H9 (cell line): ENCODE results near the gene VWC2L. TPM values are rescaled to one million over a fixed set of nuclear protein-coding genes. Genes with fewer than 3 reads are reported as not detected.

Source experiments
- DNase-seq: peaks from one replicate; pipeline ENCODE4 v3.0.0-alpha.2; 2017
- H2AFZ ChIP-seq: one replicate; pipeline ENCODE4 v1.6.1; 2013; ENCODE audit warnings: mild to moderate bottlenecking, low read length, control low read depth, moderate library complexity
- H2AK5ac ChIP-seq: 2 replicates; pipeline ENCODE4 v1.6.1; 2013; ENCODE audit warnings: low read length, control low read depth, mixed read lengths; ENCODE audit not compliant: insufficient read length
- H2BK120ac ChIP-seq: one replicate; pipeline ENCODE4 v1.6.1; 2013; ENCODE audit warnings: low read depth, mild to moderate bottlenecking, low read length, control low read depth, inconsistent platforms; ENCODE audit not compliant: poor library complexity, severe bottlenecking
- H2BK12ac ChIP-seq: 2 replicates; pipeline ENCODE4 v1.6.1; 2013; ENCODE audit warnings: low read length, control low read depth, mixed read lengths, low read depth; ENCODE audit not compliant: insufficient read length
- H2BK15ac ChIP-seq: 2 replicates; pipeline ENCODE4 v1.6.1; 2013; ENCODE audit warnings: low read depth, low read length, control low read depth
- H2BK20ac ChIP-seq: one replicate; pipeline ENCODE4 v1.6.1; 2013; ENCODE audit warnings: low read depth, mild to moderate bottlenecking, low read length, control low read depth, inconsistent platforms; ENCODE audit not compliant: poor library complexity, severe bottlenecking
- H2BK5ac ChIP-seq: 2 replicates; pipeline ENCODE4 v1.6.1; 2013; ENCODE audit warnings: low read length, control low read depth, mixed read lengths; ENCODE audit not compliant: insufficient read length
- H3K14ac ChIP-seq: 2 replicates; pipeline ENCODE4 v1.6.1; 2013; ENCODE audit warnings: low read length, control low read depth; ENCODE audit not compliant: insufficient read depth
- H3K18ac ChIP-seq: 2 replicates; pipeline ENCODE4 v1.6.1; 2013; ENCODE audit warnings: low read depth, mild to moderate bottlenecking, mixed read lengths, low read length, control low read depth; ENCODE audit not compliant: insufficient read length
- H3K23ac ChIP-seq: 2 replicates; pipeline ENCODE4 v1.6.1; 2013; ENCODE audit warnings: low read length, control low read depth, mixed read lengths, low read depth; ENCODE audit not compliant: insufficient read length
- H3K23me2 ChIP-seq: 2 replicates; pipeline ENCODE4 v1.6.1; 2013; ENCODE audit warnings: low read depth, mild to moderate bottlenecking, mixed read lengths, low read length, control low read depth; ENCODE audit not compliant: insufficient read length, poor library complexity, severe bottlenecking
- H3K27ac ChIP-seq: 2 replicates; pipeline ENCODE4 v1.5.1; 2013; ENCODE audit warnings: low read length, control low read depth, mixed read lengths, low read depth; ENCODE audit not compliant: insufficient read length
- H3K27me3 ChIP-seq: 2 replicates; pipeline ENCODE4 v1.6.1; 2013; ENCODE audit warnings: low read length, control low read depth, inconsistent platforms; ENCODE audit not compliant: insufficient read depth
- H3K4ac ChIP-seq: 2 replicates; pipeline ENCODE4 v1.6.1; 2013; ENCODE audit warnings: low read depth, mild to moderate bottlenecking, control low read depth, inconsistent platforms, low read length, moderate library complexity
- H3K4me1 ChIP-seq: 2 replicates; pipeline ENCODE4 v1.6.1; 2013; ENCODE audit warnings: low read length, control low read depth, inconsistent platforms; ENCODE audit not compliant: insufficient read depth
- H3K4me2 ChIP-seq: 2 replicates; pipeline ENCODE4 v1.6.1; 2013; ENCODE audit warnings: low read length, control low read depth, mixed read lengths; ENCODE audit not compliant: insufficient read length, insufficient read depth
- H3K56ac ChIP-seq: 2 replicates; pipeline ENCODE4 v1.6.1; 2013; ENCODE audit warnings: low read depth, mild to moderate bottlenecking, mixed read lengths, low read length, control low read depth; ENCODE audit not compliant: insufficient read length
- H3K79me1 ChIP-seq: 2 replicates; pipeline ENCODE4 v1.6.1; 2013; ENCODE audit warnings: low read depth, mild to moderate bottlenecking, moderate library complexity, low read length, control low read depth, inconsistent platforms; ENCODE audit not compliant: insufficient read depth, poor library complexity, severe bottlenecking
- H3K79me2 ChIP-seq: 2 replicates; pipeline ENCODE4 v1.6.1; 2013; ENCODE audit warnings: low read length, control low read depth, inconsistent platforms; ENCODE audit not compliant: insufficient read depth
- H3K9ac ChIP-seq: 2 replicates; pipeline ENCODE4 v1.6.1; 2013; ENCODE audit warnings: low read length, control low read depth, mixed read lengths; ENCODE audit not compliant: insufficient read length; ENCODE audit errors: extremely low read depth
- H3K9me3 ChIP-seq: one replicate; pipeline ENCODE4 v1.6.1; 2013; ENCODE audit warnings: low read depth, low read length, inconsistent platforms; ENCODE audit not compliant: control insufficient read depth
- H3T11ph ChIP-seq: one replicate; pipeline ENCODE4 v1.6.1; 2013; ENCODE audit warnings: mild to moderate bottlenecking, low read length, control low read depth, inconsistent platforms
- H4K20me1 ChIP-seq: one replicate; pipeline ENCODE4 v1.6.1; 2013; ENCODE audit not compliant: control insufficient read depth, insufficient read length, insufficient read depth
- H4K5ac ChIP-seq: 2 replicates; pipeline ENCODE4 v1.6.1; 2013; ENCODE audit warnings: low read depth, mild to moderate bottlenecking, mixed read lengths, low read length, control low read depth; ENCODE audit not compliant: insufficient read length
- H4K8ac ChIP-seq: replicated peaks from 2 replicates; pipeline ENCODE4 v1.6.1; 2013; ENCODE audit warnings: low read length, control low read depth, mixed read lengths, low read depth; ENCODE audit not compliant: insufficient read length
- H4K91ac ChIP-seq: 2 replicates; pipeline ENCODE4 v1.6.1; 2013; ENCODE audit warnings: low read depth, mild to moderate bottlenecking, moderate library complexity, mixed read lengths, low read length, control low read depth; ENCODE audit not compliant: insufficient read length
- H3K27ac Mint-ChIP-seq, 3 experiments: 2 replicates in 2 of 3; 3 replicates in 1 of 3; pipeline ENCODE4 v1.8.0; 2020 to 2021; ENCODE audit warnings: mixed read lengths in 3 of 3, mild to moderate bottlenecking in 1 of 3, moderate library complexity in 1 of 3
- H3K27me3 Mint-ChIP-seq: 2 replicates; pipeline ENCODE4 v1.8.0; 2021; ENCODE audit warnings: low read depth, mild to moderate bottlenecking, moderate library complexity, mixed read lengths
- H3K36me3 Mint-ChIP-seq, 3 experiments: 2 replicates in 2 of 3; 3 replicates in 1 of 3; pipeline ENCODE4 v1.8.0; 2020 to 2021; ENCODE audit warnings: low read depth in 3 of 3, mixed read lengths in 3 of 3; ENCODE audit not compliant: insufficient read depth in 1 of 3
- H3K4me1 Mint-ChIP-seq, 2 experiments: 2 replicates each; pipeline ENCODE4 v1.8.0; 2020; ENCODE audit warnings: mixed read lengths in 2 of 2
- H3K4me3 Mint-ChIP-seq, 2 experiments: 2 replicates in 1 of 2; 3 replicates in 1 of 2; pipeline ENCODE4 v1.8.0; 2020 to 2021; ENCODE audit warnings: mild to moderate bottlenecking in 2 of 2, mixed read lengths in 2 of 2, moderate library complexity in 1 of 2
- H3K9me3 Mint-ChIP-seq, 2 experiments: 2 replicates in 1 of 2; 3 replicates in 1 of 2; pipeline ENCODE4 v1.8.0; 2020; ENCODE audit warnings: mild to moderate bottlenecking in 2 of 2, mixed read lengths in 2 of 2, moderate library complexity in 1 of 2
- total RNA-seq: library from RNA; stranded (reverse); gene quantifications from 2 replicates; pipeline ENCODE4 v1.2.1, GENCODE V29; 2021
- TF ChIP-seq, protein P1 (sequence below): fragments of 200-600 bp; sonication (generic); conservative IDR thresholded peaks from 3 replicates; pipeline ENCODE4 v1.8.0; 2021; ENCODE audit warnings: antibody characterized with exemption, mild to moderate bottlenecking

VWC2L gene
- total RNA-seq, 1 experiment from 2014 or later = not detected

DNA sequence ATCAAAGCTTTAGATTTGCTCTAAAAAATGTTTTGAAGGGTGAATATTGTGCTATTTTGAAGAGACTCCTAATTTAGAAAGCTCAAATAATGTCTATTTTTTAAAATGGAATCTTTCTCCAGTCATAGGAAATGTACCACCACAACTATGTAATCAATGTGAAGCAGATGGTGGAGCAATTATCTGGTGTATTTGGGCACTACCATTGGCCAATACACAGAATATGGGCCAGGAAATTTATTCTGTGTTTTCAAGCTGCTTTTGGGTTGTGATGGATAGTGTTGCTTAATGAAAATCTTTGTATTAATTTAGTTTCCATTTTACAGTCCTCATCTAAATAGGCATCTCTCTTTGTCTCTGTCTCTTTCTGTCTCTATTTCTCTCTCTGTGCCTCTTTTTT lies 17.1 kb upstream of the VWC2L start:
- Histone ChIP-seq H3K9me3 (no peaks in the 10 kb centered on the region), H2AFZ (no peak overlapping the region), H2AK5ac (no peak overlapping the region), H2BK120ac (no peak overlapping the region), H4K91ac (no peak overlapping the region), H3K23ac (no peak overlapping the region), H3K23me2 (no peaks in the 10 kb centered on the region), H3K4me1 (no peaks in the 10 kb centered on the region), H3K27ac (no peak overlapping the region), H4K5ac (no peak overlapping the region), H3K56ac (no peak overlapping the region), H2BK12ac (no peak overlapping the region), H3K79me2 (no peaks in the 10 kb centered on the region), H2BK20ac (no peak overlapping the region), H3T11ph (no peak overlapping the region), H4K8ac (no peak overlapping the region), H3K9ac (no peak overlapping the region), H2BK15ac (no peak overlapping the region), H3K27me3 (no peaks in the 10 kb centered on the region), H3K79me1 (no peaks in the 10 kb centered on the region), H3K14ac (no peak overlapping the region), H4K20me1 (no peaks in the 10 kb centered on the region), H3K4me2 (no peak overlapping the region), H2BK5ac (no peak overlapping the region), H3K4ac (no peak overlapping the region), H3K18ac (no peak overlapping the region)
- no peak overlapping the region for H3K4me3 Mint-ChIP-seq
- no peaks in the 10 kb centered on the region for H3K4me1 Mint-ChIP-seq
- no peaks in the 10 kb centered on the region for H3K36me3 Mint-ChIP-seq
- H3K9me3 Mint-ChIP-seq = no peaks in the 10 kb centered on the region
- DNase-seq = no peak
- TF ChIP-seq, protein P1, sequence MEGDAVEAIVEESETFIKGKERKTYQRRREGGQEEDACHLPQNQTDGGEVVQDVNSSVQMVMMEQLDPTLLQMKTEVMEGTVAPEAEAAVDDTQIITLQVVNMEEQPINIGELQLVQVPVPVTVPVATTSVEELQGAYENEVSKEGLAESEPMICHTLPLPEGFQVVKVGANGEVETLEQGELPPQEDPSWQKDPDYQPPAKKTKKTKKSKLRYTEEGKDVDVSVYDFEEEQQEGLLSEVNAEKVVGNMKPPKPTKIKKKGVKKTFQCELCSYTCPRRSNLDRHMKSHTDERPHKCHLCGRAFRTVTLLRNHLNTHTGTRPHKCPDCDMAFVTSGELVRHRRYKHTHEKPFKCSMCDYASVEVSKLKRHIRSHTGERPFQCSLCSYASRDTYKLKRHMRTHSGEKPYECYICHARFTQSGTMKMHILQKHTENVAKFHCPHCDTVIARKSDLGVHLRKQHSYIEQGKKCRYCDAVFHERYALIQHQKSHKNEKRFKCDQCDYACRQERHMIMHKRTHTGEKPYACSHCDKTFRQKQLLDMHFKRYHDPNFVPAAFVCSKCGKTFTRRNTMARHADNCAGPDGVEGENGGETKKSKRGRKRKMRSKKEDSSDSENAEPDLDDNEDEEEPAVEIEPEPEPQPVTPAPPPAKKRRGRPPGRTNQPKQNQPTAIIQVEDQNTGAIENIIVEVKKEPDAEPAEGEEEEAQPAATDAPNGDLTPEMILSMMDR = no peak
- no peak overlapping the region for H3K27ac Mint-ChIP-seq
- H3K27me3 Mint-ChIP-seq = no peaks in the 10 kb centered on the region
